Measurements from ENCODE around the gene UBE2E2. TPM values are rescaled to one million over a fixed set of nuclear protein-coding genes. Genes with fewer than 3 reads are reported as not detected.
A peak's percentile ranks its signal among the peaks of the same experiment; 100 is the strongest.

UBE2E2 gene
- total RNA-seq, 1 donor from 2014 or later = 50.8 TPM

DNA sequence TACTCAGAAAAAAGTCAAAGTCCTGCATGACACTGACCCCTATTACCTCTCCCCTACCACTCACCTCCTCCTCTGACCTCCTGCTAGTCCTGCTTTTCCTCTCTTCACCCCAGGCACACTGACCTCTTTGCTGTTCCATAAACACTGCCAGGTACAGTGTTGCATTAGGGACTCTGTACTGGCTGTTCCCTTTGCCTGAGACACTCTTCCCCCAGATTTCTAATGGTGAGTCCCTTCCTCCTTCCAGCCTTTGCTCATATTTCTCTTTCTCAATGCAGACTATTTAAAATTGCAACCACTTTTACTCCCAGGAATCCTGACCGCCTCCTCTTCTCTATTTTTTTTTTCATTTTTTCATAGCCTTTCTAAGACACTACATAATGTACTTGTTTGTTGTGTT, 36.3 kb upstream of the UBE2E2 start:
- intact Hi-C loops (cut with DNase I) = no loop called here
- Histone ChIP-seq H3K4me3 (no peak overlapping the region), H3K36me3 (no peaks in the 10 kb centered on the region), H3K9me3 (no peaks in the 10 kb centered on the region), H3K27me3 (ENCODE audit: low read depth) (no peaks in the 10 kb centered on the region), H3K27ac (no peak overlapping the region), H3K4me1 (no peaks in the 10 kb centered on the region)
- DNase-seq (no peak), ATAC-seq (peak in 1 of 2 donors; percentile 62)
- TF ChIP-seq, protein P1, sequence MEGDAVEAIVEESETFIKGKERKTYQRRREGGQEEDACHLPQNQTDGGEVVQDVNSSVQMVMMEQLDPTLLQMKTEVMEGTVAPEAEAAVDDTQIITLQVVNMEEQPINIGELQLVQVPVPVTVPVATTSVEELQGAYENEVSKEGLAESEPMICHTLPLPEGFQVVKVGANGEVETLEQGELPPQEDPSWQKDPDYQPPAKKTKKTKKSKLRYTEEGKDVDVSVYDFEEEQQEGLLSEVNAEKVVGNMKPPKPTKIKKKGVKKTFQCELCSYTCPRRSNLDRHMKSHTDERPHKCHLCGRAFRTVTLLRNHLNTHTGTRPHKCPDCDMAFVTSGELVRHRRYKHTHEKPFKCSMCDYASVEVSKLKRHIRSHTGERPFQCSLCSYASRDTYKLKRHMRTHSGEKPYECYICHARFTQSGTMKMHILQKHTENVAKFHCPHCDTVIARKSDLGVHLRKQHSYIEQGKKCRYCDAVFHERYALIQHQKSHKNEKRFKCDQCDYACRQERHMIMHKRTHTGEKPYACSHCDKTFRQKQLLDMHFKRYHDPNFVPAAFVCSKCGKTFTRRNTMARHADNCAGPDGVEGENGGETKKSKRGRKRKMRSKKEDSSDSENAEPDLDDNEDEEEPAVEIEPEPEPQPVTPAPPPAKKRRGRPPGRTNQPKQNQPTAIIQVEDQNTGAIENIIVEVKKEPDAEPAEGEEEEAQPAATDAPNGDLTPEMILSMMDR (IDR thresholded peaks at IDR 0.05) = no peak

DNA sequence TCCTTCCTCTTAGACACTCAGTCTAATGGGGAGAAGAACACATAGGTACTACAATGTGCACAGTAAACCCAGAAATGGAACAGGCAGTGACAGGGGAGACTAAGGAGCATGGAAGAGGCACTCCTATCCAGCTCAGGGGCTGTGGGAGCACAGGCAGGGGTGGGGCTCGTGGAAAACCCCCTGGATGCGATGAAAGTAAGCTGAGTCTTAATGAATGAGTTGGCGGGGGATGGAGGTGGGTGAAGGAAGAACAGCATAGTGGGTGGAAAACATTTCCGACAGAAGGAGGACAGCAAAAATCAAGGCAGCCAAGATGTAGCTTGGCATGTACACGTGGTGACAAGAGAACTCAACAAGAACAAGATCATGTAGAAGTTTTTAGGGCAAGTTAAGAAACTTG, 33.6 kb upstream of the UBE2E2 start:
- ATAC-seq (no peak), DNase-seq (no peak)
- TF ChIP-seq, protein P1 (IDR thresholded peaks at IDR 0.05) = no peak
- Histone ChIP-seq H3K9me3 (no peaks in the 10 kb centered on the region), H3K4me1 (no peaks in the 10 kb centered on the region), H3K36me3 (no peaks in the 10 kb centered on the region), H3K27ac (no peak overlapping the region), H3K4me3 (no peak overlapping the region), H3K27me3 (ENCODE audit: low read depth) (no peaks in the 10 kb centered on the region)
- intact Hi-C loops (cut with DNase I) = no loop called here

GRCh38 chr3:23170291-23170690, 32.8 kb upstream of the UBE2E2 start:
- DNase-seq = no peak
- intact Hi-C loops (cut with DNase I) = no loop called here
- no peak for ATAC-seq

DNA sequence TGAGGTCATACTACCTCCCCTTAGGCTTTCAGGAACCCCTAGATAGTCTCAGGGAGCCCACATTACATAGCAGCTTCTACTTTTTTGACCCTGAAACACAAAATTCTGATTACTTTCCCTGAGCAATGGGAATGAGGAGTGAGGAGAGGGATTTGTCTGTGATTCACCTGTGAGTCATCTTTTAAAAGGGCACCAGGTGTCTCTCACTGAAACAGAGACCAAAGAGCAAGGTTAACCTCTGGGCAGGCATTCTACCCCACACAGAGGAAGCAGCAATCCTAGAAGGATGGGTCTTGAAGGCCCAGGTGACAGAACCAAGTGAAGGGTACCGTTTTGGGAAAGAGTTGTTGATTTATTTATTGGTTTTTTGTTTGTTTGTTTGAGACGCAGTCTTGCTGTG, 31.1 kb upstream of the UBE2E2 start:
- H3K27me3 ChIP-seq (ENCODE audit: low read depth) = no peaks in the 10 kb centered on the region
- no peak overlapping the region for H3K4me3 ChIP-seq
- intact Hi-C loops (cut with DNase I) = no loop called here
- ATAC-seq (no peak), DNase-seq (no peak)
- TF ChIP-seq, protein P1 (IDR thresholded peaks at IDR 0.05) = no peak
- no peaks in the 10 kb centered on the region for H3K36me3 ChIP-seq
- H3K4me1 ChIP-seq = no peaks in the 10 kb centered on the region
- H3K9me3 ChIP-seq = no peaks in the 10 kb centered on the region
- H3K27ac ChIP-seq = no peak overlapping the region

More at GRCh38 chr3:23170291-23170690, 32.8 kb upstream of the UBE2E2 start:
- TF ChIP-seq, protein P1 (IDR thresholded peaks at IDR 0.05) = no peak
- H3K9me3 ChIP-seq = no peaks in the 10 kb centered on the region
- no peaks in the 10 kb centered on the region for H3K4me1 ChIP-seq
- H3K36me3 ChIP-seq = no peaks in the 10 kb centered on the region
- no peak overlapping the region for H3K27ac ChIP-seq
- H3K4me3 ChIP-seq = no peak overlapping the region
- no peaks in the 10 kb centered on the region for H3K27me3 ChIP-seq (ENCODE audit: low read depth)

- Histone ChIP-seq H3K9me3 (no peaks in the 10 kb centered on the region), H3K36me3 (no peaks in the 10 kb centered on the region), H3K4me1 (no peaks in the 10 kb centered on the region), H3K27me3 (ENCODE audit: low read depth) (no peaks in the 10 kb centered on the region), H3K4me3 (no peak overlapping the region), H3K27ac (no peak overlapping the region)
- TF ChIP-seq, protein P1 (IDR thresholded peaks at IDR 0.05) = no peak
- no peak for DNase-seq
- intact Hi-C loops (cut with DNase I) = no loop called here
- ATAC-seq = peak; percentile 38 to 56
Observed at GRCh38 chr3:23174426-23175039, 28.6 kb upstream of the UBE2E2 start.

All from lower lobe of right lung (tissue), 2 donors.